GM12892 (cell line): Measurements from ENCODE around the gene INSR.

Experiments used
- POLR2A ChIP-seq: IDR thresholded peaks from 2 replicates; pipeline ENCODE4 v1.6.1; 2011; ENCODE audit warnings: low read depth, low read length, control low read depth
- POLR2AphosphoS5 ChIP-seq: IDR thresholded peaks from 2 replicates; pipeline ENCODE4 v1.6.1; 2011; ENCODE audit warnings: low read depth, low read length, control low read depth
- TAF1 ChIP-seq: IDR thresholded peaks from 2 replicates; pipeline ENCODE4 v1.6.1; 2011; ENCODE audit warnings: low read depth, mild to moderate bottlenecking, control low read depth, low read length, borderline replicate concordance

DNA sequence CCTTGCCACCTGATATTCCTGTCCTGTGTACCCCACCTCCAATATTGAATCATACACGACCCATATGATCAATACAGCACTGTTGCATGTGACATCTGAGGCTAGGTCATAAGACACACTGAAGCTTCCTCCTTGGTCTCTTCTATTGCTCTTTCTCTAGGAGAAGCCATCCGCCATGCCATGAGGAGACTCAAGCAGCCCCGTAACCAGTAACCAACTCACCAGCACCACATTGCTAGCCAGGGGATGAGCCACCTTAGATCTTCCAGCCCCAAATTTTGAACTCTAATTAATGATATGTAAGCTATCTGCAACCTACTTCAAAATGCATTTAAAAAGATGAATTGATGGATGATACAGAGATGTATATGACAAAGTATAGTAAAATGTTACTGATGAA, 196.1 kb downstream of the INSR start:
- no peak for TF ChIP-seq POLR2A
- no peak for TF ChIP-seq POLR2AphosphoS5
- no peak for TF ChIP-seq TAF1
